ENCODE results near the gene SLC35C1.
"Not testable (repeated sequence)": the region's sequence is repeated elsewhere in the genome, so short reads cannot be mapped to it uniquely, and the experiment has no call there.

- TF ChIP-seq, protein P1, sequence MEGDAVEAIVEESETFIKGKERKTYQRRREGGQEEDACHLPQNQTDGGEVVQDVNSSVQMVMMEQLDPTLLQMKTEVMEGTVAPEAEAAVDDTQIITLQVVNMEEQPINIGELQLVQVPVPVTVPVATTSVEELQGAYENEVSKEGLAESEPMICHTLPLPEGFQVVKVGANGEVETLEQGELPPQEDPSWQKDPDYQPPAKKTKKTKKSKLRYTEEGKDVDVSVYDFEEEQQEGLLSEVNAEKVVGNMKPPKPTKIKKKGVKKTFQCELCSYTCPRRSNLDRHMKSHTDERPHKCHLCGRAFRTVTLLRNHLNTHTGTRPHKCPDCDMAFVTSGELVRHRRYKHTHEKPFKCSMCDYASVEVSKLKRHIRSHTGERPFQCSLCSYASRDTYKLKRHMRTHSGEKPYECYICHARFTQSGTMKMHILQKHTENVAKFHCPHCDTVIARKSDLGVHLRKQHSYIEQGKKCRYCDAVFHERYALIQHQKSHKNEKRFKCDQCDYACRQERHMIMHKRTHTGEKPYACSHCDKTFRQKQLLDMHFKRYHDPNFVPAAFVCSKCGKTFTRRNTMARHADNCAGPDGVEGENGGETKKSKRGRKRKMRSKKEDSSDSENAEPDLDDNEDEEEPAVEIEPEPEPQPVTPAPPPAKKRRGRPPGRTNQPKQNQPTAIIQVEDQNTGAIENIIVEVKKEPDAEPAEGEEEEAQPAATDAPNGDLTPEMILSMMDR (CRISPR knock-in tag; IDR thresholded peaks at IDR 0.05), result not testable (repeated sequence)
- TF ChIP-seq HDAC1 (CRISPR knock-in tag; IDR thresholded peaks at IDR 0.05); ZNF816 (CRISPR knock-in tag; IDR thresholded peaks at IDR 0.05; ENCODE audit: borderline replicate concordance): not testable (repeated sequence)
- TF ChIP-seq, protein P2, sequence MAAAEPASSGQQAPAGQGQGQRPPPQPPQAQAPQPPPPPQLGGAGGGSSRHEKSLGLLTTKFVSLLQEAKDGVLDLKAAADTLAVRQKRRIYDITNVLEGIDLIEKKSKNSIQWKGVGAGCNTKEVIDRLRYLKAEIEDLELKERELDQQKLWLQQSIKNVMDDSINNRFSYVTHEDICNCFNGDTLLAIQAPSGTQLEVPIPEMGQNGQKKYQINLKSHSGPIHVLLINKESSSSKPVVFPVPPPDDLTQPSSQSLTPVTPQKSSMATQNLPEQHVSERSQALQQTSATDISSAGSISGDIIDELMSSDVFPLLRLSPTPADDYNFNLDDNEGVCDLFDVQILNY (CRISPR knock-in tag; conservative IDR thresholded peaks at IDR 0.05), result not testable (repeated sequence)
These were observed 3.5 kb downstream of the SLC35C1 start for GRCh38 chr11:45808427-45808826.

Data from HepG2 (cell line).